DOHH2 (cell line): ENCODE data around the gene HMCN2.

Experiments used
- H3F3A ChIP-seq: fragments of 200-600 bp; sonication (generic), shearing (Covaris generic); 2 replicates; pipeline ENCODE4 v1.6.0; 2016; ENCODE audit warnings: antibody characterized with exemption, mild to moderate bottlenecking; ENCODE audit not compliant: control insufficient read depth, insufficient read depth
- H3K27ac ChIP-seq: fragments of 200-600 bp; sonication (generic); 2 replicates; pipeline ENCODE4 v1.5.1; 2014; ENCODE audit warnings: low read depth, mild to moderate bottlenecking, low read length, moderate library complexity
- H3K27me3 ChIP-seq: fragments of 200-600 bp; sonication (generic); 2 replicates; pipeline ENCODE4 v1.6.1; 2014; ENCODE audit warnings: mild to moderate bottlenecking, low read length, mixed read lengths; ENCODE audit not compliant: control insufficient read depth
- H3K36me3 ChIP-seq: fragments of 200-600 bp; sonication (generic); 2 replicates; pipeline ENCODE4 v1.6.1; 2014; ENCODE audit warnings: mild to moderate bottlenecking, low read length, moderate library complexity, mixed read lengths; ENCODE audit not compliant: control insufficient read depth
- H3K4me1 ChIP-seq: fragments of 200-600 bp; sonication (generic); 2 replicates; pipeline ENCODE4 v1.6.1; 2014; ENCODE audit warnings: mild to moderate bottlenecking, low read length, mixed read lengths; ENCODE audit not compliant: control insufficient read depth
- H3K4me2 ChIP-seq: fragments of 200-600 bp; sonication (generic); 2 replicates; pipeline ENCODE4 v1.6.0; 2014; ENCODE audit warnings: mild to moderate bottlenecking, low read length, moderate library complexity
- H3K4me3 ChIP-seq: fragments of 200-600 bp; sonication (generic); 2 replicates; pipeline ENCODE4 v1.5.1; 2014; ENCODE audit warnings: mild to moderate bottlenecking, low read length, mixed read lengths
- H3K79me2 ChIP-seq: fragments of 200-600 bp; sonication (generic); 2 replicates; pipeline ENCODE4 v1.6.1; 2014; ENCODE audit warnings: mild to moderate bottlenecking, low read length, mixed read lengths; ENCODE audit not compliant: control insufficient read depth
- H3K9me2 ChIP-seq: fragments of 200-600 bp; sonication (generic); replicated peaks from 2 replicates; pipeline ENCODE4 v1.6.1; 2014; ENCODE audit warnings: mild to moderate bottlenecking, low read length, mixed read lengths; ENCODE audit not compliant: control insufficient read depth
- H3K9me3 ChIP-seq: fragments of 200-600 bp; sonication (generic); 2 replicates; pipeline ENCODE4 v1.6.1; 2014; ENCODE audit warnings: antibody characterized with exemption, low read length, mixed read lengths; ENCODE audit not compliant: control insufficient read depth, insufficient read depth
- H4K20me1 ChIP-seq: fragments of 200-600 bp; sonication (generic); 2 replicates; pipeline ENCODE4 v1.6.0; 2014; ENCODE audit warnings: low read depth, mild to moderate bottlenecking, antibody characterized with exemption, low read length, moderate library complexity; ENCODE audit not compliant: control insufficient read depth, insufficient read depth
- EZH2phosphoT487 ChIP-seq: fragments of 200-600 bp; sonication (generic); IDR thresholded peaks from 2 replicates; pipeline ENCODE4 v1.6.1; 2017; ENCODE audit warnings: borderline replicate concordance, mild to moderate bottlenecking, antibody characterized with exemption, low read length, moderate library complexity, mixed read lengths
- TF ChIP-seq, protein P1 (sequence below): fragments of 200-600 bp; sonication (generic); IDR thresholded peaks from one replicate; pipeline ENCODE4 v1.5.1; 2014; ENCODE audit warnings: antibody characterized with exemption, mild to moderate bottlenecking, low read depth, low read length; ENCODE audit not compliant: poor library complexity, severe bottlenecking

Gene HMCN2

DNA sequence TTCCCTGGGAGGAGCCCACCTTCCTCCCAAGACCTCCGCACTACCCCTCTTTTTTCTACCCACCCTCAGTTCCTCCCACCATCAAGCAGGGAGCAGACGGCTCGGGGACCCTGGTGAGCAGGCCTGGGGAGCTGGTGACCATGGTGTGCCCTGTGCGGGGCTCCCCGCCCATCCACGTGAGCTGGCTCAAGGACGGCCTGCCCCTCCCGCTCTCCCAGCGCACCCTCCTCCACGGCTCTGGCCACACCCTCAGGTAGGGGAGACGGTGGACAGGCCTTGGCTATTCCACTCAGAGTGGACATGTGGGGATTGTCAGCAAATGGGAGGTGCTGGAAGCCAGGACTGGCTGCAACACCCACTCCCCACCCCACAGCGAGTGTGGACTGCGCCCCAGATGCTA, 126.3 kb downstream of the HMCN2 start:
- Histone ChIP-seq H3K9me2 (no peaks in the 10 kb centered on the region), H3F3A (no peaks in the 10 kb centered on the region), H4K20me1 (no peaks in the 10 kb centered on the region), H3K27ac (no peak overlapping the region), H3K4me3 (no peak overlapping the region), H3K4me1 (no peaks in the 10 kb centered on the region), H3K4me2 (no peak overlapping the region), H3K27me3 (no peaks in the 10 kb centered on the region), H3K79me2 (no peaks in the 10 kb centered on the region), H3K36me3 (no peaks in the 10 kb centered on the region), H3K9me3 (no peaks in the 10 kb centered on the region)
- TF ChIP-seq EZH2phosphoT487, result no peak
- TF ChIP-seq, protein P1, sequence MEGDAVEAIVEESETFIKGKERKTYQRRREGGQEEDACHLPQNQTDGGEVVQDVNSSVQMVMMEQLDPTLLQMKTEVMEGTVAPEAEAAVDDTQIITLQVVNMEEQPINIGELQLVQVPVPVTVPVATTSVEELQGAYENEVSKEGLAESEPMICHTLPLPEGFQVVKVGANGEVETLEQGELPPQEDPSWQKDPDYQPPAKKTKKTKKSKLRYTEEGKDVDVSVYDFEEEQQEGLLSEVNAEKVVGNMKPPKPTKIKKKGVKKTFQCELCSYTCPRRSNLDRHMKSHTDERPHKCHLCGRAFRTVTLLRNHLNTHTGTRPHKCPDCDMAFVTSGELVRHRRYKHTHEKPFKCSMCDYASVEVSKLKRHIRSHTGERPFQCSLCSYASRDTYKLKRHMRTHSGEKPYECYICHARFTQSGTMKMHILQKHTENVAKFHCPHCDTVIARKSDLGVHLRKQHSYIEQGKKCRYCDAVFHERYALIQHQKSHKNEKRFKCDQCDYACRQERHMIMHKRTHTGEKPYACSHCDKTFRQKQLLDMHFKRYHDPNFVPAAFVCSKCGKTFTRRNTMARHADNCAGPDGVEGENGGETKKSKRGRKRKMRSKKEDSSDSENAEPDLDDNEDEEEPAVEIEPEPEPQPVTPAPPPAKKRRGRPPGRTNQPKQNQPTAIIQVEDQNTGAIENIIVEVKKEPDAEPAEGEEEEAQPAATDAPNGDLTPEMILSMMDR, result no peak

DNA sequence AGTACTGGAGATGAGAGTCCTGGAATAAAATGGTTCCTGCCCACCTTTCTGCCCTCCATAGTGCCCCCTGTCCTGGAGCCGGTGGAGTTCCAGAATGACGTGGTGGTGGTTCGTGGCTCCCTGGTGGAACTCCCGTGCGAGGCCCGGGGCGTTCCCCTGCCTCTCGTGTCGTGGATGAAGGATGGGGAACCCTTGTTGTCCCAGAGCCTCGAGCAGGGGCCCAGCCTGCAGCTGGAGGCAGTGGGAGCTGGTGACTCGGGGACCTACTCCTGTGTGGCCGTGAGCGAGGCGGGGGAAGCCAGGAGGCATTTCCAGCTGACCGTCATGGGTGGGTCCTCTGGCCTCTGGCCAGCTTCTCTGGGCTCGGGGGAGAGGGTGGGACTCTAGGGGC, 128.1 kb downstream of the HMCN2 start:
- no peak overlapping the region for H3K27ac ChIP-seq

DNA sequence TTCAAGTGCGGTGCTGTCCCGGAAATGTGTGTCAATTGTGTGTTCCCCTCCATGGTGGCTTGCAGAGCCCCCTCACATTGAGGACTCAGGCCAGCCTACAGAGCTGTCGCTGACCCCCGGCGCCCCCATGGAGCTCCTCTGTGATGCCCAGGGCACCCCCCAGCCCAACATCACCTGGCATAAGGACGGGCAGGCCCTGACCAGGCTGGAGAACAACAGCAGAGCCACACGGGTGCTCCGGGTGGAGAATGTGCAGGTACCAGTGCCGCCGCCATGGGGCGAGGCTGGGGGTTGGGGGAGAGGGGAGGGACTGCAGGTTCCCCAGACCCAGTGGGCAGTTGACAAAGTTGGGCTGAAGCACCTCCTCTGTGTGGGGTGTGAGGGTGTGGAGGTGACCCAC, 128.8 kb downstream of the HMCN2 start:
- no peaks in the 10 kb centered on the region for H3K9me2 ChIP-seq
- H3K27ac ChIP-seq, result no peak overlapping the region

More for the DNA sequence above, 128.1 kb downstream of the HMCN2 start:
- H4K20me1 ChIP-seq, result no peaks in the 10 kb centered on the region
- H3K4me3 ChIP-seq, result no peak overlapping the region
- no peaks in the 10 kb centered on the region for H3F3A ChIP-seq
- H3K79me2 ChIP-seq, result no peaks in the 10 kb centered on the region
- H3K36me3 ChIP-seq, result no peaks in the 10 kb centered on the region
- no peaks in the 10 kb centered on the region for H3K4me1 ChIP-seq
- no peak overlapping the region for H3K4me2 ChIP-seq
- H3K9me3 ChIP-seq, result no peaks in the 10 kb centered on the region
- H3K27me3 ChIP-seq, result no peaks in the 10 kb centered on the region
- TF ChIP-seq, protein P1, result no peak
- no peaks in the 10 kb centered on the region for H3K9me2 ChIP-seq

More for the DNA sequence above, 128.8 kb downstream of the HMCN2 start:
- H3K36me3 ChIP-seq, result no peaks in the 10 kb centered on the region
- H3K4me3 ChIP-seq, result no peak overlapping the region
- H3K4me2 ChIP-seq, result no peak overlapping the region
- no peaks in the 10 kb centered on the region for H3K27me3 ChIP-seq
- no peaks in the 10 kb centered on the region for H4K20me1 ChIP-seq
- no peaks in the 10 kb centered on the region for H3F3A ChIP-seq
- H3K4me1 ChIP-seq, result no peaks in the 10 kb centered on the region
- TF ChIP-seq, protein P1, result no peak
- no peak for TF ChIP-seq EZH2phosphoT487
- no peaks in the 10 kb centered on the region for H3K9me3 ChIP-seq
- H3K79me2 ChIP-seq, result no peaks in the 10 kb centered on the region
